Panc1 (cell line): Measurements from ENCODE around the gene NPAS1. TPM values are rescaled to one million over a fixed set of nuclear protein-coding genes. Genes with fewer than 3 reads are reported as not detected.

Experiments
- ATAC-seq: fragments of 200-7000 bp; cut with Tn5 transposase; 2 replicates; pipeline ENCODE4 v1.9.1; 2020; ENCODE audit warnings: mild to moderate bottlenecking, moderate library complexity
- BruUV-seq: library from RNA; stranded (reverse); fragments of 400-500 nt; replicated peaks from 2 replicates; lab custom pipeline; 2021; lab: Mats Ljungman, UMichigan
- CTCF ChIA-PET: fragments of 300-600 bp; sonication (Branson Sonifier 250); formaldehyde crosslinking; loops from one replicate; lab custom pipeline; 2022; ENCODE audit warnings: antibody characterized with exemption; lab: Charles Lee
- POLR2A ChIA-PET: fragments of 300-600 bp; sonication (Branson Sonifier 250); formaldehyde crosslinking; loops from one replicate; lab custom pipeline; 2022; ENCODE audit warnings: antibody characterized with exemption; lab: Charles Lee
- DNase-seq: peaks from one replicate; pipeline ENCODE4 v3.0.0-alpha.2; 2010; ENCODE audit warnings: low read depth, low spot score
- H3K27ac ChIP-seq: 2 replicates; pipeline ENCODE4 v1.5.1; 2011; ENCODE audit warnings: mild to moderate bottlenecking, low read length, inconsistent platforms
- H3K27me3 ChIP-seq: fragments of 200-500 bp; sonication (Bioruptor generic); 2 replicates; pipeline ENCODE4 v1.6.0; 2014; ENCODE audit warnings: low read length, inconsistent platforms; ENCODE audit not compliant: control insufficient read depth, insufficient read depth
- H3K36me3 ChIP-seq: fragments of 200-500 bp; sonication (Bioruptor generic); 2 replicates; pipeline ENCODE4 v1.5.1; 2014; ENCODE audit warnings: inconsistent platforms, mild to moderate bottlenecking, low read length, moderate library complexity; ENCODE audit not compliant: control insufficient read depth, insufficient read depth
- H3K4me1 ChIP-seq: 2 replicates; pipeline ENCODE4 v1.5.1; 2011; ENCODE audit warnings: inconsistent platforms, mild to moderate bottlenecking, low read length, moderate library complexity; ENCODE audit not compliant: control insufficient read depth, insufficient read depth
- H3K4me3 ChIP-seq, 2 experiments: 2 replicates each; pipeline ENCODE4 v1.5.1; 2011 to 2012; ENCODE audit warnings: low read depth in 2 of 2, low read length in 2 of 2, mild to moderate bottlenecking in 2 of 2, inconsistent platforms in 1 of 2, moderate library complexity in 1 of 2
- H3K9me3 ChIP-seq: fragments of 200-500 bp; sonication (Bioruptor generic); 2 replicates; pipeline ENCODE4 v1.5.1; 2014; ENCODE audit warnings: low read depth, mild to moderate bottlenecking, inconsistent platforms, low read length, moderate library complexity; ENCODE audit not compliant: control insufficient read depth, insufficient read depth
- POLR2AphosphoS5 ChIP-seq: IDR thresholded peaks from 2 replicates; pipeline ENCODE4 v1.6.1; 2012; ENCODE audit warnings: mild to moderate bottlenecking, low read depth, low read length, moderate library complexity
- SIN3A ChIP-seq: IDR thresholded peaks from 2 replicates; pipeline ENCODE4 v1.6.1; 2012; ENCODE audit warnings: low read depth, mild to moderate bottlenecking, low read length, moderate library complexity, borderline replicate concordance; ENCODE audit not compliant: insufficient read depth
- TCF7L2 ChIP-seq: IDR thresholded peaks from 2 replicates; pipeline ENCODE4 v1.6.1; 2011; ENCODE audit warnings: mild to moderate bottlenecking, low read depth, low read length, inconsistent platforms
- in situ Hi-C: cut with HindIII; loops from 2 replicates; pipeline ENCODE4 v1.10.0; 2016; ENCODE audit warnings: low sequenced_read_pairs, low pct_unique_long_range_greater_than_20kb
- intact Hi-C: fragments of 100-400 bp; cut with micrococcal nuclease; formaldehyde crosslinking; loops from one replicate; pipeline ENCODE4 v1.10.0; 2022; ENCODE audit not compliant: unreplicated experiment
- total RNA-seq: library from RNA; stranded (reverse); gene quantifications from one replicate; pipeline ENCODE4 v1.2.1, GENCODE V29; 2021; ENCODE audit not compliant: unreplicated experiment
- TF ChIP-seq, protein P1 (sequence below): fragments of 450-650 bp; IDR thresholded peaks from 2 replicates; pipeline ENCODE4 v1.5.1; 2017; ENCODE audit warnings: mild to moderate bottlenecking
- TF ChIP-seq, protein P2 (sequence below), 2 experiments: IDR thresholded peaks; 2 replicates each; pipeline ENCODE4 v1.6.1; 2011 to 2012; ENCODE audit warnings: low read depth in 2 of 2, control low read depth in 1 of 2, low read length in 1 of 2, mild to moderate bottlenecking in 1 of 2, moderate library complexity in 1 of 2; ENCODE audit not compliant: insufficient read depth in 1 of 2

NPAS1 gene
- total RNA-seq, 1 experiment from 2014 or later = 3.6 TPM

DNA sequence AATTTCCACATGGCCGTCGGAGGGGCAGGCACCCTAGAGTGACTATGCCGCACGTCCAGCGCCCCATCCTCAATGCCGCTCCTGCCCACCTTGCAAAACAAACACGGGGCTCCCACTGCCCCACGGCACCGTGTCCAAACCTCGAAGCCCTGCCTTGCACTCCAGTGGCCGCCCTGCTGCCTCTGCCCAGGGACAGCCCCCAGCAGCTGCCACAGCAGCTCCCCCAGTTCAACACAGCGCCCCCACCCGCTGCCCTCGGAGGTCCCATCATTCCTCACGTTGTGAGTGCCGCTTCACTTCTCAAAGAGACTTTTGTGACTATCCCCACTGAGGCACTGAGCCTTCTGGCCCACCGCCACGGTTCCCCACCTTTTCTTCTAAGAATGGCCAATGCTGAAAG is 51.1 kb downstream of the NPAS1 start:
- no peak for DNase-seq
- in situ Hi-C loops (no loop called here), intact Hi-C loops (no loop called here)
- TF ChIP-seq SIN3A = no peak
- TF ChIP-seq, protein P1, sequence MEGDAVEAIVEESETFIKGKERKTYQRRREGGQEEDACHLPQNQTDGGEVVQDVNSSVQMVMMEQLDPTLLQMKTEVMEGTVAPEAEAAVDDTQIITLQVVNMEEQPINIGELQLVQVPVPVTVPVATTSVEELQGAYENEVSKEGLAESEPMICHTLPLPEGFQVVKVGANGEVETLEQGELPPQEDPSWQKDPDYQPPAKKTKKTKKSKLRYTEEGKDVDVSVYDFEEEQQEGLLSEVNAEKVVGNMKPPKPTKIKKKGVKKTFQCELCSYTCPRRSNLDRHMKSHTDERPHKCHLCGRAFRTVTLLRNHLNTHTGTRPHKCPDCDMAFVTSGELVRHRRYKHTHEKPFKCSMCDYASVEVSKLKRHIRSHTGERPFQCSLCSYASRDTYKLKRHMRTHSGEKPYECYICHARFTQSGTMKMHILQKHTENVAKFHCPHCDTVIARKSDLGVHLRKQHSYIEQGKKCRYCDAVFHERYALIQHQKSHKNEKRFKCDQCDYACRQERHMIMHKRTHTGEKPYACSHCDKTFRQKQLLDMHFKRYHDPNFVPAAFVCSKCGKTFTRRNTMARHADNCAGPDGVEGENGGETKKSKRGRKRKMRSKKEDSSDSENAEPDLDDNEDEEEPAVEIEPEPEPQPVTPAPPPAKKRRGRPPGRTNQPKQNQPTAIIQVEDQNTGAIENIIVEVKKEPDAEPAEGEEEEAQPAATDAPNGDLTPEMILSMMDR = no peak
- TF ChIP-seq TCF7L2 = no peak
- TF ChIP-seq, protein P2, sequence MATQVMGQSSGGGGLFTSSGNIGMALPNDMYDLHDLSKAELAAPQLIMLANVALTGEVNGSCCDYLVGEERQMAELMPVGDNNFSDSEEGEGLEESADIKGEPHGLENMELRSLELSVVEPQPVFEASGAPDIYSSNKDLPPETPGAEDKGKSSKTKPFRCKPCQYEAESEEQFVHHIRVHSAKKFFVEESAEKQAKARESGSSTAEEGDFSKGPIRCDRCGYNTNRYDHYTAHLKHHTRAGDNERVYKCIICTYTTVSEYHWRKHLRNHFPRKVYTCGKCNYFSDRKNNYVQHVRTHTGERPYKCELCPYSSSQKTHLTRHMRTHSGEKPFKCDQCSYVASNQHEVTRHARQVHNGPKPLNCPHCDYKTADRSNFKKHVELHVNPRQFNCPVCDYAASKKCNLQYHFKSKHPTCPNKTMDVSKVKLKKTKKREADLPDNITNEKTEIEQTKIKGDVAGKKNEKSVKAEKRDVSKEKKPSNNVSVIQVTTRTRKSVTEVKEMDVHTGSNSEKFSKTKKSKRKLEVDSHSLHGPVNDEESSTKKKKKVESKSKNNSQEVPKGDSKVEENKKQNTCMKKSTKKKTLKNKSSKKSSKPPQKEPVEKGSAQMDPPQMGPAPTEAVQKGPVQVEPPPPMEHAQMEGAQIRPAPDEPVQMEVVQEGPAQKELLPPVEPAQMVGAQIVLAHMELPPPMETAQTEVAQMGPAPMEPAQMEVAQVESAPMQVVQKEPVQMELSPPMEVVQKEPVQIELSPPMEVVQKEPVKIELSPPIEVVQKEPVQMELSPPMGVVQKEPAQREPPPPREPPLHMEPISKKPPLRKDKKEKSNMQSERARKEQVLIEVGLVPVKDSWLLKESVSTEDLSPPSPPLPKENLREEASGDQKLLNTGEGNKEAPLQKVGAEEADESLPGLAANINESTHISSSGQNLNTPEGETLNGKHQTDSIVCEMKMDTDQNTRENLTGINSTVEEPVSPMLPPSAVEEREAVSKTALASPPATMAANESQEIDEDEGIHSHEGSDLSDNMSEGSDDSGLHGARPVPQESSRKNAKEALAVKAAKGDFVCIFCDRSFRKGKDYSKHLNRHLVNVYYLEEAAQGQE (IDR thresholded peaks at IDR 0.05; ENCODE audit: insufficient read depth in 1 of 2, low read depth in 2 of 2, low read length in 1 of 2) = no peak
- no TSS peak for BruUV-seq
- no peaks in the 10 kb centered on the region for H3K27me3 ChIP-seq
- ATAC-seq = no peak
- H3K27ac ChIP-seq = no peak overlapping the region
- H3K9me3 ChIP-seq = no peaks in the 10 kb centered on the region
- no peak overlapping the region for H3K4me3 ChIP-seq
- no peaks in the 10 kb centered on the region for H3K4me1 ChIP-seq
- H3K36me3 ChIP-seq = peaks cover 2% of the 10 kb centered on the region; the same call in 1 of the 2 replicates
- CTCF ChIA-PET = no interaction called here
- POLR2A ChIA-PET = no interaction called here

DNA sequence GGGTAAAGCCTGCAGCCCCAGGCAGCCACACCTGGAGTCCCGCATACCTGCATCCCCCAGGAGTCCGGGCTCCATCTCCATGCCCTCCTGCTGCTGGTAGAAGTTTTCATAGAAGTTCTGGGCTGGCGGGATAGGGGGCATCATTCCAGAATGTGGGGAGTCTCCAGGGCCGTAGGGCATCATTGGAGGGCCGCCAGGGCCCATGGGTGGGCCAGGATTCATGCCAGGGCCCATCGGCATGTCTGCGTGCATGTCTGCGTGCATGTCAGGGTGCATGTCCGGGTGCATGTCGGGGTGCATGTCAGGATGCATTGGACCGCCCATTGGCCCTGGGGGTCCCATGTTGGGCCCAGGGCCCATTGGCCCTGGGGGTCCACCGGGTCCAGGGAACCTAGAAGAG is 52.1 kb downstream of the NPAS1 start:
- DNase-seq (no peak), ATAC-seq (no peak)
- intact Hi-C loops = no loop called here
- BruUV-seq = no TSS peak
- in situ Hi-C loops = no loop called here
- Histone ChIP-seq H3K4me3 (no peak overlapping the region), H3K36me3 (peaks cover 2% of the 10 kb centered on the region; the same call in 1 of the 2 replicates), H3K9me3 (no peaks in the 10 kb centered on the region), H3K27me3 (no peaks in the 10 kb centered on the region), H3K4me1 (no peaks in the 10 kb centered on the region), H3K27ac (no peak overlapping the region)
- ChIA-PET CTCF (no interaction called here), POLR2A (no interaction called here)
- TF ChIP-seq TCF7L2 (no peak), SIN3A (no peak), POLR2AphosphoS5 (no peak)
- TF ChIP-seq, protein P2 (IDR thresholded peaks at IDR 0.05; ENCODE audit: insufficient read depth in 1 of 2, low read depth in 2 of 2, low read length in 1 of 2) = no peak
- TF ChIP-seq, protein P1 = no peak
